ENCODE data around the gene GPR179.
A peak's percentile ranks its signal among the peaks of the same experiment; 100 is the strongest.

Gene GPR179

GRCh38 chr17:38343608-38344419, at the start of gene GPR179:
TSS of gene GPR179 (minus strand) at chr17:38343956. CDS start at chr17:38343789, 167 bp downstream.
- DNase-seq (ENCODE audit: low read depth in 2 of 2): no peak

GRCh38 chr17:38379448-38379847, 35.7 kb upstream of the GPR179 start:
- DNase-seq (ENCODE audit: low read depth in 2 of 2): no peak

- no peak for DNase-seq (ENCODE audit: low read depth in 2 of 2)
These were observed 25.5 kb upstream of the GPR179 start for GRCh38 chr17:38369124-38369886.

GRCh38 chr17:38364741-38365140, 21.0 kb upstream of the GPR179 start:
- DNase-seq (ENCODE audit: low read depth in 2 of 2): no peak

- no peak for DNase-seq (ENCODE audit: low read depth in 2 of 2)
These were observed 19.3 kb upstream of the GPR179 start for GRCh38 chr17:38363016-38363415.

- DNase-seq (ENCODE audit: low read depth in 2 of 2): no peak
These were observed 18.1 kb upstream of the GPR179 start for GRCh38 chr17:38361694-38362465.

GRCh38 chr17:38358586-38359513, 15.1 kb upstream of the GPR179 start:
- DNase-seq (ENCODE audit: low read depth in 2 of 2): no peak

- DNase-seq (ENCODE audit: low read depth in 2 of 2): no peak
These were observed 13.8 kb upstream of the GPR179 start for GRCh38 chr17:38357486-38358123.

- DNase-seq (ENCODE audit: low read depth in 2 of 2): no peak
These were observed 11.5 kb upstream of the GPR179 start for GRCh38 chr17:38355251-38355650.

- DNase-seq (ENCODE audit: low read depth in 2 of 2): no peak
These were observed 10.7 kb upstream of the GPR179 start for GRCh38 chr17:38354466-38354865.

- DNase-seq (ENCODE audit: low read depth in 2 of 2): no peak
These were observed 9.9 kb upstream of the GPR179 start for GRCh38 chr17:38353668-38354067.

GRCh38 chr17:38353086-38353604, 9.4 kb upstream of the GPR179 start:
- no peak for DNase-seq (ENCODE audit: low read depth in 2 of 2)

- DNase-seq (ENCODE audit: low read depth in 2 of 2): no peak
These were observed 8.7 kb upstream of the GPR179 start for GRCh38 chr17:38352245-38353085.

GRCh38 chr17:38351412-38352222, 7.9 kb upstream of the GPR179 start, which contains the start of gene SOCS7:
TSS of gene SOCS7 (plus strand) at chr17:38351844. CDS start at chr17:38352053, 209 bp downstream.
- DNase-seq (ENCODE audit: low read depth in 2 of 2): peak; percentile 81 to 90

- no peak for DNase-seq (ENCODE audit: low read depth in 2 of 2)
These were observed 6.3 kb upstream of the GPR179 start for GRCh38 chr17:38350035-38350434.

- peak; percentile 66 to 79 for DNase-seq (ENCODE audit: low read depth in 2 of 2)
These were observed 5.5 kb upstream of the GPR179 start for GRCh38 chr17:38349097-38349730.

- DNase-seq (ENCODE audit: low read depth in 2 of 2): no peak
These were observed 2.0 kb upstream of the GPR179 start for GRCh38 chr17:38345743-38346142.

- no peak for DNase-seq (ENCODE audit: low read depth in 2 of 2)
These were observed 627 bp upstream of the GPR179 start for GRCh38 chr17:38344420-38344745.

All from stimulated activated CD8-positive, alpha-beta memory T cell treated with anti-CD3 and anti-CD28 coated beads, Interleukin-7, amount 100 ng/mL, for 4 hours (primary cell).